H1 (cell line): ENCODE measurements around the gene LRRC2. TPM values are rescaled to one million over a fixed set of nuclear protein-coding genes. Genes with fewer than 3 reads are reported as not detected.

Experiments
- CTCF ChIA-PET: fragments of 300-600 bp; sonication (Branson Sonifier 250); formaldehyde crosslinking; loops from one replicate; lab custom pipeline; 2021; ENCODE audit not compliant: partially characterized antibody; lab: Charles Lee
- POLR2A ChIA-PET: fragments of 300-600 bp; sonication (Branson Sonifier 250); formaldehyde crosslinking; loops from one replicate; lab custom pipeline; 2021; ENCODE audit warnings: inconsistent platforms; ENCODE audit not compliant: partially characterized antibody; lab: Charles Lee
- DNase-seq, 2 experiments: peaks; one replicate each; pipeline versions ENCODE4 v3.0.0 to v3.0.0-alpha.2; 2010 to 2022; ENCODE audit warnings: low spot score in 2 of 2, low read depth in 1 of 2, mixed read lengths in 1 of 2
- FAIRE-seq: peaks from 2 replicates; lab custom pipeline; 2011; peaks lifted over from hg19 to GRCh38; lab: Jason Lieb, UNC
- H2AFZ ChIP-seq: 2 replicates; pipeline ENCODE4 v1.8.1; 2012; ENCODE audit warnings: low read length, inconsistent platforms
- H2AK5ac ChIP-seq: 2 replicates; pipeline ENCODE4 v1.6.1; 2013; ENCODE audit warnings: low read depth, low read length
- H2BK120ac ChIP-seq: replicated peaks from 2 replicates; pipeline ENCODE3; 2013; ENCODE audit warnings: low read depth, low read length, inconsistent platforms
- H2BK12ac ChIP-seq: 2 replicates; pipeline ENCODE4 v1.6.1; 2013; ENCODE audit warnings: low read depth, low read length
- H2BK15ac ChIP-seq: 2 replicates; pipeline ENCODE4 v1.6.1; 2013; ENCODE audit warnings: low read length
- H2BK20ac ChIP-seq: 2 replicates; pipeline ENCODE4 v1.6.1; 2013; ENCODE audit warnings: low read length
- H2BK5ac ChIP-seq: 2 replicates; pipeline ENCODE4 v1.6.1; 2013; ENCODE audit warnings: low read depth, low read length
- H3K14ac ChIP-seq: 2 replicates; pipeline ENCODE4 v1.6.1; 2013; ENCODE audit warnings: inconsistent platforms; ENCODE audit not compliant: insufficient read length
- H3K18ac ChIP-seq: 2 replicates; pipeline ENCODE4 v1.6.1; 2013; ENCODE audit warnings: low read length; ENCODE audit errors: extremely low read depth
- H3K23ac ChIP-seq: 2 replicates; pipeline ENCODE4 v1.6.1; 2013; ENCODE audit warnings: inconsistent platforms; ENCODE audit not compliant: insufficient read length
- H3K23me2 ChIP-seq: 2 replicates; pipeline ENCODE4 v1.6.1; 2013; ENCODE audit warnings: low read depth, low read length
- H3K27ac ChIP-seq: 2 replicates; pipeline ENCODE4 v1.6.1; 2011; ENCODE audit warnings: low read depth, low read length, inconsistent platforms
- H3K27me3 ChIP-seq, 4 experiments: replicated peaks in 1 of 4; 1 replicate in 1 of 4; 2 replicates in 3 of 4; pipeline versions ENCODE4 v1.6.1 to v1.8.1; 2011 to 2013; ENCODE audit warnings: low read length in 3 of 4, mild to moderate bottlenecking in 3 of 4, inconsistent platforms in 2 of 4, mixed read lengths in 2 of 4, moderate library complexity in 1 of 4; ENCODE audit not compliant: control insufficient read depth in 3 of 4, insufficient read depth in 3 of 4; ENCODE audit errors: extremely low read depth in 1 of 4
- H3K36me3 ChIP-seq, 4 experiments: 2 replicates each; pipeline versions ENCODE4 v1.6.1 to v1.8.1; 2011 to 2013; ENCODE audit warnings: mild to moderate bottlenecking in 4 of 4, low read length in 3 of 4, moderate library complexity in 2 of 4, control low read depth in 1 of 4, inconsistent platforms in 1 of 4; ENCODE audit not compliant: insufficient read depth in 4 of 4, control insufficient read depth in 2 of 4
- H3K4ac ChIP-seq: replicated peaks from 2 replicates; pipeline ENCODE3; 2013; ENCODE audit warnings: low read length, low read depth, mixed read lengths, inconsistent platforms; ENCODE audit not compliant: insufficient read length
- H3K4me1 ChIP-seq, 4 experiments: replicated peaks in 1 of 4; 1 replicate in 1 of 4; 2 replicates in 3 of 4; pipeline versions ENCODE4 v1.6.1 to v1.8.1; 2011 to 2013; ENCODE audit warnings: low read length in 3 of 4, inconsistent platforms in 2 of 4, mixed read lengths in 1 of 4; ENCODE audit not compliant: insufficient read depth in 4 of 4, control insufficient read depth in 3 of 4
- H3K4me2 ChIP-seq, 2 experiments: 2 replicates each; pipeline versions ENCODE4 v1.6.1 to v1.8.1; 2011 to 2013; ENCODE audit warnings: low read depth in 2 of 2, low read length in 2 of 2, control low read depth in 1 of 2, inconsistent platforms in 1 of 2, mild to moderate bottlenecking in 1 of 2; ENCODE audit not compliant: insufficient read depth in 1 of 2
- H3K4me3 ChIP-seq, 4 experiments: fragments of 200-600, 300-600 bp in 1 of 4; sonication (generic), shearing (Covaris generic), sonication (Bioruptor Twin) in 1 of 4; 2 replicates each; pipeline versions ENCODE4 v1.5.1 to v1.8.1; 2011 to 2016; ENCODE audit warnings: low read length in 4 of 4, low read depth in 3 of 4, control low read depth in 2 of 4, inconsistent platforms in 2 of 4, mild to moderate bottlenecking in 2 of 4, mixed read lengths in 1 of 4, moderate library complexity in 1 of 4; ENCODE audit not compliant: insufficient read depth in 2 of 4; ENCODE audit errors: extremely low read depth in 1 of 4
- H3K56ac ChIP-seq: replicated peaks from 2 replicates; pipeline ENCODE3; 2013; ENCODE audit warnings: low read depth, mild to moderate bottlenecking, mixed read lengths, low read length, inconsistent platforms; ENCODE audit not compliant: insufficient read length
- H3K79me1 ChIP-seq: 2 replicates; pipeline ENCODE4 v1.6.1; 2013; ENCODE audit warnings: low read depth, low read length, control low read depth
- H3K79me2 ChIP-seq, 2 experiments: 2 replicates each; pipeline versions ENCODE4 v1.6.1 to v1.8.1; 2012 to 2013; ENCODE audit warnings: low read length in 2 of 2, mild to moderate bottlenecking in 2 of 2, inconsistent platforms in 1 of 2; ENCODE audit not compliant: insufficient read depth in 2 of 2, control insufficient read depth in 1 of 2
- H3K9ac ChIP-seq, 4 experiments: replicated peaks in 1 of 4; 1 replicate in 1 of 4; 2 replicates in 3 of 4; pipeline versions ENCODE4 v1.6.1 to v1.8.1; 2011 to 2013; ENCODE audit warnings: low read depth in 3 of 4, low read length in 3 of 4, control low read depth in 2 of 4, mild to moderate bottlenecking in 2 of 4, moderate library complexity in 2 of 4, inconsistent platforms in 1 of 4; ENCODE audit errors: extremely low read depth in 1 of 4
- H3K9me3 ChIP-seq, 2 experiments: 2 replicates each; pipeline versions ENCODE4 v1.6.1 to v1.8.1; 2012 to 2013; ENCODE audit warnings: mild to moderate bottlenecking in 2 of 2, moderate library complexity in 2 of 2, control low read depth in 1 of 2, inconsistent platforms in 1 of 2, low read depth in 1 of 2, low read length in 1 of 2, mixed read lengths in 1 of 2; ENCODE audit not compliant: insufficient read depth in 2 of 2
- H4K20me1 ChIP-seq, 2 experiments: replicated peaks in 1 of 2; 2 replicates each; pipeline versions ENCODE3 to v1.8.1; 2011 to 2013; ENCODE audit warnings: inconsistent platforms in 2 of 2, low read length in 2 of 2, mild to moderate bottlenecking in 1 of 2; ENCODE audit not compliant: insufficient read depth in 2 of 2, control insufficient read depth in 1 of 2
- H4K5ac ChIP-seq: 2 replicates; pipeline ENCODE4 v1.6.1; 2013; ENCODE audit warnings: low read length, low read depth, mixed read lengths, inconsistent platforms; ENCODE audit not compliant: insufficient read length
- H4K8ac ChIP-seq: 2 replicates; pipeline ENCODE4 v1.8.0; 2013; ENCODE audit warnings: mild to moderate bottlenecking, moderate library complexity, low read length, inconsistent platforms; ENCODE audit not compliant: insufficient read depth; ENCODE audit errors: extremely low read depth
- H4K91ac ChIP-seq: replicated peaks from 2 replicates; pipeline ENCODE3; 2013; ENCODE audit warnings: low read length, mixed read lengths, inconsistent platforms; ENCODE audit not compliant: insufficient read length
- CHD1 ChIP-seq: IDR thresholded peaks from 2 replicates; pipeline ENCODE4 v1.6.1; 2012; ENCODE audit warnings: low read depth, low read length, improper control_type of control experiment
- CHD2 ChIP-seq: IDR thresholded peaks from 2 replicates; pipeline ENCODE4 v1.6.1; 2012; ENCODE audit warnings: low read length, improper control_type of control experiment
- EGR1 ChIP-seq: IDR thresholded peaks from 2 replicates; pipeline ENCODE4 v1.6.1; 2011; ENCODE audit warnings: low read depth, low read length, borderline replicate concordance
- KDM1A ChIP-seq: fragments of 200-600, 300-600 bp; sonication (generic); IDR thresholded peaks from 2 replicates; pipeline ENCODE4 v1.7.1; 2016; ENCODE audit warnings: mild to moderate bottlenecking, low read length, borderline replicate concordance
- SIN3A ChIP-seq, 2 experiments: IDR thresholded peaks in 1 of 2; conservative IDR thresholded peaks in 1 of 2; 2 replicates each; pipeline ENCODE4 v1.6.1; 2011 to 2012; ENCODE audit warnings: low read length in 2 of 2, improper control_type of control experiment in 1 of 2, low read depth in 1 of 2, mild to moderate bottlenecking in 1 of 2
- SUZ12 ChIP-seq: fragments of 200-600 bp; sonication (generic); IDR thresholded peaks from 2 replicates; pipeline ENCODE4 v1.6.1; 2012; ENCODE audit warnings: mild to moderate bottlenecking, inconsistent platforms, low read length, moderate library complexity, mixed read lengths
- TAF7 ChIP-seq: optimal IDR thresholded peaks from 2 replicates; pipeline ENCODE3; 2011; ENCODE audit warnings: low read depth, mild to moderate bottlenecking, inconsistent platforms, low read length, moderate library complexity, borderline replicate concordance
- TCF12 ChIP-seq: IDR thresholded peaks from 2 replicates; pipeline ENCODE4 v1.6.1; 2011; ENCODE audit warnings: low read depth, mild to moderate bottlenecking, low read length
- USF2 ChIP-seq: IDR thresholded peaks from 2 replicates; pipeline ENCODE4 v1.6.1; 2011; ENCODE audit warnings: low read length, improper control_type of control experiment
- YY1 ChIP-seq: IDR thresholded peaks from 2 replicates; pipeline ENCODE4 v1.6.1; 2011; ENCODE audit warnings: low read depth, mild to moderate bottlenecking, low read length
- WGBS, 2 experiments: shearing (Covaris generic) in 1 of 2; methylation state at CpG; one replicate each; pipeline versions ENCODE4 v1.1.6 to v1.1.7; 2013 to 2015; ENCODE audit warnings: low lambda C conversion rate in 2 of 2, mixed read lengths in 2 of 2, inconsistent platforms in 1 of 2, low coverage in 1 of 2, missing lambda C conversion rate in 1 of 2; ENCODE audit not compliant: insufficient replicate concordance in 2 of 2, insufficient coverage in 1 of 2, insufficient read length in 1 of 2; ENCODE audit errors: extremely low coverage in 1 of 2, missing lambda C conversion rate in 1 of 2; 5-methylcytosine and 5-hydroxymethylcytosine counted together
- polyA plus RNA-seq, 7 experiments: library from polyadenylated mRNA; depleted of rRNA in 3 of 7; stranded (reverse) in 5 of 7; unstranded in 2 of 7; fragments of >200 nt in 5 of 7; fragments of 200-250 nt in 2 of 7; gene quantifications; 1 replicate in 5 of 7; 2 replicates in 1 of 7; 4 replicates in 1 of 7; pipeline versions ENCODE4 v1.2.1 to v1.2.3, GENCODE V29; 2011 to 2013; ENCODE audit warnings: missing spikeins in 2 of 7, mixed read lengths in 2 of 7
- total RNA-seq: library from RNA; stranded (reverse); fragmentation: NEBNext Ultra II Directional; extraction: Animal tissue kit (Norgen Biotek cat#: 25700); gene quantifications from 2 replicates; pipeline ENCODE4 v1.2.1, GENCODE V29; 2021

LRRC2 gene
- total and polyA plus RNA-seq, 2 of the 8 experiments (the other 6 are each of a cell fraction or from before 2014, with no cell fraction given): 1.4 to 6.4 TPM

- H3K36me3 ChIP-seq: peaks cover 0 to 10% (median 3%) of the 10 kb centered on the region in 4 experiments; a peak in 2 of 8 replicates
- peak overlapping the region; percentile 44 for H2BK120ac ChIP-seq
- no peak overlapping the region for H3K23ac ChIP-seq
- peak overlapping the region; percentile 88 for H2BK12ac ChIP-seq
- no peaks in the 10 kb centered on the region for H4K20me1 ChIP-seq
- peak overlapping the region; percentile 11 for H4K5ac ChIP-seq
- H3K4me3 ChIP-seq: peak overlapping the region in 1 of 4 experiments; percentile 20; a peak in 1 of 8 replicates
- peak overlapping the region; percentile 45 to 50 for H3K4me2 ChIP-seq
- no peaks in the 10 kb centered on the region for H3K23me2 ChIP-seq
- peak overlapping the region; percentile 10 for H3K4ac ChIP-seq
- peaks cover 13 to 18% of the 10 kb centered on the region in 2 experiments for H3K9me3 ChIP-seq
- H3K14ac ChIP-seq: no peak overlapping the region
- H2BK20ac ChIP-seq: peak overlapping the region; percentile 80
- H3K27ac ChIP-seq: peak overlapping the region; percentile 80; the same call in 1 of the 2 replicates
- ChIA-PET POLR2A (interaction anchor here (0.7 to 8.3 kb wide), 12 partner anchors 12 to 57 kb away, joined by 3 to 145 read pairs (median 5); a partner anchor contains a TSS), CTCF (interaction anchor here (0.7 to 3.1 kb wide), 12 partner anchors 13 to 115 kb away, joined by 3 to 20 read pairs (median 4); partner anchors contain the start of gene RTP3)
- DNase-seq (no peak), FAIRE-seq (peak; percentile 63)
- peak overlapping the region; percentile 96 for H2BK5ac ChIP-seq
- H4K8ac ChIP-seq: no peak overlapping the region
- H3K56ac ChIP-seq: no peak overlapping the region
- no peaks in the 10 kb centered on the region for H3K27me3 ChIP-seq
- no peak overlapping the region for H3K9ac ChIP-seq
- H3K79me1 ChIP-seq: no peaks in the 10 kb centered on the region
- H2AK5ac ChIP-seq: peak overlapping the region; percentile 86
- H3K4me1 ChIP-seq: peaks cover 14 to 20% (median 16%) of the 10 kb centered on the region in 4 experiments
- H2BK15ac ChIP-seq: no peak overlapping the region
- H4K91ac ChIP-seq: peak overlapping the region; percentile 54
- no peaks in the 10 kb centered on the region; a peak in 1 of 4 replicates for H3K79me2 ChIP-seq
- peak overlapping the region; percentile 55 for H3K18ac ChIP-seq
- no peak overlapping the region for H2AFZ ChIP-seq
- WGBS, 2 experiments: 66% methylated on average over 6 of the region's 6 CpGs; no CpG with 5 or more reads in 1 of the 2 experiments
- TF ChIP-seq SUZ12 (no peak), TAF7 (no peak), YY1 (no peak; the same call in 1 of the 2 replicates), SIN3A (conservative IDR thresholded peaks at IDR 0.05 in 1 of 2, IDR thresholded peaks at IDR 0.05 in 1 of 2; ENCODE audit: low read depth in 1 of 2, low read length in 2 of 2) (peak; percentile 93 to 95), CHD1 (no peak), USF2 (no peak), CHD2 (no peak), TCF12 (peak; percentile 96), KDM1A (no peak), EGR1 (no peak)
These were observed 20.1 kb downstream of the LRRC2 start for GRCh38 chr3:46545818-46546630.
